Activated CD4-positive, alpha-beta T cell treated with anti-CD3 and anti-CD28 coated beads for 48 hours (primary cell): ENCODE results near the gene FFAR3.

Source experiments
- DNase-seq: peaks from one replicate; pipeline ENCODE4 v3.0.0-alpha.2; 2020

Gene FFAR3

DNA sequence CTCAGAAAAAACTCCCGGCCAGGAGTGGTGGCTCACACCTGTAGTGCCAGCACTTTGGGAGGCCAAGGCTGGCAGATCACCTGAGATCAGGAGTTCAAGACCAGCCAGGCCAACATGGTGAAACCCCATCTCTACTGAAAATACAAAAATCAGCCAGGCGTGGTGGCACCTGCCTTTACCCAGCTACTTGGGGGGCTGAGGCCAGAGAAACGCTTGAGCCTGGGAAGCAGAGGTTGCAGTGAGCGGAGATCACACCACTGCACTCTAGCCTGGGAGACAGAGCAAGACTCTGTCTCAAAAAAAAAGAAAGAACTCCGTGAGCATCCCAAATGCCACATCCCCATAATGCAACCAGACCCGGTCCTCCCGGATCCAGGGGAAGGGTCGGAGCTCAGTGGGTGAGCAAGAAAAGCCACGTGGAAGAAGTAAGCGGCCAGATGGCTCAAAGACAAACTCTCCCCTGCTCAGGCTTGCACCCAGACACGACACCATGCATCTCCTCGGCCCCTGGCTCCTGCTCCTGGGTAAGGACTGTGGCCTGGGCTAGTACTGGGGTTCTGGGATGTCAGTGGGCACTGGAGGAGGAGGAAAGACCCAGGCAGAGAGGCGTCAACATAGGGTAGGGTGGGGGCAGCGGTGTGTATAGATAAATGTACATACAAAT is 26.6 kb upstream of the FFAR3 start:
- no peak for DNase-seq

DNA sequence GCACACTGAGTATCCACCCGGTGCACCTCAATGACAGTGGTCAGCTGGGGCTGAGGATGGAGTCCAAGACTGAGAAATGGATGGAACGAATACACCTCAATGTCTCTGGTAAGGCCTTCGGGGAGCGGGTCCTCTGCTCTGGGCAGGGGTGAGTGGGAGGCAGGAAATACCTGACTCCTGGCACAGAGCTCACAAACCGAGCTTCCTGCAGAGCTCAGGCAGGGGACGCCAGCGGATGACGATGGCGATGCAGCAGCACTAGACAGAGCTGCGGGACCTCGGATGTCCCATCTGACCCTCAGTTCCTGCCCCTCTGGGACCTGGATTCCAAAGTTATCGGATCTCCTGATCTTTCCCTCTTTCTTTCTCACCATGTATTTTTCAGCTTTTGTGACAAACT is 25.4 kb upstream of the FFAR3 start:
- DNase-seq = peak; percentile 60

DNA sequence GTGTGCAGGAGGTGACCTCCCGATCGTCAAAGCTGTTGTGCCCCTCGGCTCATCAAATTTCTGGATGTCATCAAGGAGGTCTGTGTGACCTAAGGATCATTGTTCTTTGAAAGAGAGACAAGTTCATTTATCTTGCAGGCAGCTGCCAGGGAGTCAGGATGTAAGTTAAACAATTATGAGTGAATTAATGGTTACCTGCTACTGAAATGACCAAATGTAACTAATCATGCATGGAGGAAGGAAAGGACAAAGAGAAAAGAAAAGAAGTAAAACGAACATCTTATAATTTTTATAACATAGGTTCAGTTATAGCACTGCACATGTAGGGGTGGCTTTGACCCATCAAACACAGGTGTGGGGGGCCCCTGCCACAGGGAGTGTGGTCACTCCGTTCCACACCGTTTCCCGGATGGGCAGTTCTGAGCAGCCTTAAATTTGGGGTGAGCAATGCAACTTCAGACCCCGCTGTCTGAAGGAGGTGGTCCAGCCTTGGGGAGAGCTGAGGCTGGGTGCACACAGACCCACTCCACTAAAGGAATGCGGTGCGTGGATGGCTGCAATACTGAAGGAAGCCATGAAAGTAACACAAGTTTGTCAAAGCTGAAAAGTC is 24.0 kb upstream of the FFAR3 start:
- DNase-seq = no peak

DNA sequence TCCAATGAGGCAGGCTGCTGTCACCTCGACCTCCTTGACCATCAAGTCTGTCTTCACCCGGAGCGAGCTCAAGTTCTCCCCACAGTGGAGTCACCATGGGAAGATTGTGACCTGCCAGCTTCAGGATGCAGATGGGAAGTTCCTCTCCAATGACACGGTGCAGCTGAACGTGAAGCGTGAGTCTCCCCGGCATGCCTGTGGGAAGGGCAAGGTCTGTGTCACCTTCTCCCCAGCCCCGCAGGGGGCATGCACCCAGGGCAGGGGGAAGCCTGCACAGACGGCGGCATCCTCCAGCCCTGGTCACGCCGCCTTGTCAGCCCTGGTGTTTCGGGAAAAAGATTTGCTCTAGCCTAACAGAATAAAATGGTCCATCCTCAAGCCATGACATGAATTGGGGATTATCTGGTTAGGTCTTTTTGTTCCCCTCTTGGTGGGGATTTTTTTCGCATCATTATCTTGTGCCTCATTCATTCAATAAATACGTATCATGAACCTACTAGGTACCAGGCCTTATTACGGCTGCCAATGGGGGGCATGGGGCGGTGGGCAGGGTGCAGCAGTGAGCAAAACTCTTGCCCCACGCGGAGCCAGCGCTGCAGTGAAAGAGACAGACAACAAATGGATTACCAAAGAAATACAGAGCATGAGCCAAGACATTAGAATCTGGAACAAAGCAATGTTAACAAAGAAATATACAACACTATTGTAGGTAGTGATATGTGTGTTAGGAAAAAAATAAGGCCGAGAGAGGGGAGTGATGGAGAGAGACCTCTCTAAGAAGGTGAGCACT is 21.9 kb upstream of the FFAR3 start:
- DNase-seq = no peak

DNA sequence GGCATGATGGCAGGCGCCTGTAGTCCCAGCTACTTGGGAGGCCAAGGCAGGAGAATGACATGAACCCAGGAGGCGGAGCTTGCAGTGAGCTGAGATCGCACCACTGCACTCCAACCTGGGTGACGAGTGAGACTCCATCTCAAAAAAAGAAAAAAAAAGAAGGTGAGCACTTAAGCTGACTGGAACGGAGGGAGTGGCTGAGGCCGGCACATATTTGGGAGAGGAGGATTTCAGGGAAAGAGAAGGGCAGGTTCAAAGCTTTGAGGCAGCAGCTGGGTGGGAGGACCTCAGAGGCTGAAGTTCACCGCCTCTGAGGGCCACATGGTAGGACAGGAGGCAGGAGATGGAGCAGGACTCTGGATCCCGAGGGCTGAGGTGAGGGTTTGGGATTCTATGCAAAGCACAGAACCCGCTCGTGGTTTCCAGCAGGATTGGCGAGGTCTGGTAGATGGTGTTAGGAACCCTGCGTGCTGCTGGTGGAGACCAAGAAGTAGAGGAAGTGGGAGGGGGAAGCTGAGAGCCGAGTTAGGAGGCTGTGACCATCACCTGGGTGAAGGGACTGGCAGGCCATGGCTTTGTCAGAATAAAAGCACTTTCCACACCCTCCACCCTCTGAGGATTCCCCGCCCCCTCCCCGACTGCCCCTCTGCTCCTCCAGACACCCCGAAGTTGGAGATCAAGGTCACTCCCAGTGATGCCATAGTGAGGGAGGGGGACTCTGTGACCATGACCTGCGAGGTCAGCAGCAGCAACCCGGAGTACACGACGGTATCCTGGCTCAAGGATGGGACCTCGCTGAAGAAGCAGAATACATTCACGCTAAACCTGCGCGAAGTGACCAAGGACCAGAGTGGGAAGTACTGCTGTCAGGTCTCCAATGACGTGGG is 20.9 kb upstream of the FFAR3 start:
- no peak for DNase-seq

DNA sequence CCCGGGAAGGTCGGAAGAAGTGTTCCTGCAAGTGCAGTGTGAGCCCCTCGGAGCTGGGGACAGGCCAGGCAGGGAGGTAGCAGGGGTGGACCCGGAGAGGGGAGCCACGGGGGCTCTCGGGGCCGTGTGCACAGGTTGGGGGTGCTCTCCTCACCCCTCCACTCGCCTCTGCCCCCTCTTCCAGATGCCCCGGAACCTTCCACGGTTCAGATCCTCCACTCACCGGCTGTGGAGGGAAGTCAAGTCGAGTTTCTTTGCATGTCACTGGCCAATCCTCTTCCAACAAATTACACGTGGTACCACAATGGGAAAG is 20.3 kb upstream of the FFAR3 start:
- DNase-seq = no peak

DNA sequence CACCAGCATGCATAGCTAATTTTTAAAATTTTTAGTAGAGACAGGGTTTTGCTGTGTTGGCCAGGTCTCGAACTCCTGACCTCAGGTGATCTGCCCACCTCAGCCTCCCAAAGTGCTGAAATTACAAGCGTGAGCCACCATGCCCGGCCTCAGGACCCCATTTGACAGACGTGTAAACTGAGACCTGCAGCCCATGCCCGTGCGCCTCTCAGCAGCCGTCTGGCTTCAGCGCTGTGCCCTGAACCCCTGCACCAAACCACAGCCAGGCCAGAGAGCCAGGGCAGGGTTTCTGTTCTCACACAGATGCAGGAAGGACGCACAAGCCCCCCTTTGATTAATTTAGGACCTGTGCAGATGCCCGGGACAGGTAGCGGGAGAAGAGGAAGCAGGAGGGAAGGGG is 17.8 kb upstream of the FFAR3 start:
- no peak for DNase-seq

DNA sequence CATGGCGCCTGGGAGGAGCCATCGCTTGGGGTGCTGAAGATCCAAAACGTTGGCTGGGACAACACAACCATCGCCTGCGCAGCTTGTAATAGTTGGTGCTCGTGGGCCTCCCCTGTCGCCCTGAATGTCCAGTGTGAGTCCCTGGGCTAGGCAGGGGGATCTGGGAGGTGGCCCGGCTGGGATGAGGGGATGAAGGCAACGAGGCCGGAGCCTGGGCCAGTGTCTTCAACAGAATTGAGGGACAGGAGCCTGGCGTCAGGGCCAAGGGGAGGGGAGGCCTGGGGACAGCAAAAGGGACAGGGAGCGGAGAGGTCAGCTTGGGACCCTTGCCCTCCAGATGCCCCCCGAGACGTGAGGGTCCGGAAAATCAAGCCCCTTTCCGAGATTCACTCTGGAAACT is 17.3 kb upstream of the FFAR3 start:
- DNase-seq = no peak

DNA sequence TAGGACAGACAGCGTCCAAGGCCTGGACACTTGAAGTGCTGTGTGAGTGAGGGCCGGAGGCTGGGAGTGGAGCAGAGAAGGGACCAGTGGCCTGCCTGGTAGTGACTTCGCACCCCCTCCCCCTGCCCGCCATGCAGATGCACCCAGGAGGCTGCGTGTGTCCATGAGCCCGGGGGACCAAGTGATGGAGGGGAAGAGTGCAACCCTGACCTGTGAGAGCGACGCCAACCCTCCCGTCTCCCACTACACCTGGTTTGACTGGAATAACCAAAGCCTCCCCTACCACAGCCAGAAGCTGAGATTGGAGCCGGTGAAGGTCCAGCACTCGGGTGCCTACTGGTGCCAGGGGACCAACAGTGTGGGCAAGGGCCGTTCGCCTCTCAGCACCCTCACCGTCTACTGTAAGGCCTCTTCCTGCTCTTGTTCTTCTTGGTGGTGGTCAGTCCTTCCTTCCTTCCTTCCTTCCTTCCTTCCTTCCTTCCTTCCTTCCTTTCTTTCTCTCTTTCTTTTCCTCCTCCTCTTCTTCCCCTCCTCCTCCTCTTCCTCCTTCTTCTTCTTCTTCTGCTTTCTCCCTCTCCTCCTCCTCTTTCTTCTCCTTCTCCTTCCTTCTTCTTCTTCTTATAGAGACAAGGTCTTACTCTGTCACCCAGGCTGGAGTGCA is 16.6 kb upstream of the FFAR3 start:
- no peak for DNase-seq

DNA sequence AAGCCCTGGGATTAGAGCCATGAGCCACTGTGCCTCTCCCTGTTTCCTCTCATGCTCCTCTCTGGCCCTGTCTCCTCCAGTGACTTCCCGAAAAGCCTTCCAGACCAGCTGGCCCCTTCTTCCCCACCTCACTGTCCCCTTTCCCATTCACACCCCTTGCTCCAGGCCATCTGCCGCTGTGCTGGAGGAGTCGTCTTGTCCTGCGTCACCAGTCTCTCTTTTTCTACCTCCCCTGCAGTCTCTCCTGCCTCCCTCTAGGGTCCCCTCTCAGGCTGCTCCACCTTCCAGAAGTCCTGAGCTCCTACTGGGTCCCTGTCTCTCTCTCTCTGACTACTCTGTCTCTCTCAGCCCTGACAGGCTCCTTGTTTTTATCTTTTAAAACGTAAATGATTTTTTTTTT is 15.8 kb upstream of the FFAR3 start:
- no peak for DNase-seq

DNA sequence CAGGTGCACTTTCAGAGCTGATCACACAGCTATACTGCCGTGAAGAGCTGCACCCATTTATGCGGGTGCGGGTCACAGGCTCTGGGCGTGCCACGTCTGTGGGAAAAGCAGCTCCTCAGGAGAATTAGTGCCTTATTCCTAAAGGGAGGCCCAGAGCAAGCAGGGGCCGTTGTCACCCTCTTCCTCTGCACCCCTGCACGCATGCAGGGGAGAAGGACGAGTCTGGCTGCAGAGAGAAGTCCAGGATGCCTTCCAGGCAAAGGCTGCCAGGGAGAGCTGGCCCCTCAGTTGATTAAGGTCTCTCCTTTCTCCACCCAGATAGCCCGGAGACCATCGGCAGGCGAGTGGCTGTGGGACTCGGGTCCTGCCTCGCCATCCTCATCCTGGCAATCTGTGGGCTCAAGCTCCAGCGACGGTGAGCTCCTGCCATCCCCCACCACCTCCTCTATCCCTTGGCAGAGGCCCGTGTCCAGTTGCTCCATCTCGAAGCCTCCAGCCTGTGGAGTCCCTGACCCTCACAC is 13.7 kb upstream of the FFAR3 start:
- DNase-seq = no peak

DNA sequence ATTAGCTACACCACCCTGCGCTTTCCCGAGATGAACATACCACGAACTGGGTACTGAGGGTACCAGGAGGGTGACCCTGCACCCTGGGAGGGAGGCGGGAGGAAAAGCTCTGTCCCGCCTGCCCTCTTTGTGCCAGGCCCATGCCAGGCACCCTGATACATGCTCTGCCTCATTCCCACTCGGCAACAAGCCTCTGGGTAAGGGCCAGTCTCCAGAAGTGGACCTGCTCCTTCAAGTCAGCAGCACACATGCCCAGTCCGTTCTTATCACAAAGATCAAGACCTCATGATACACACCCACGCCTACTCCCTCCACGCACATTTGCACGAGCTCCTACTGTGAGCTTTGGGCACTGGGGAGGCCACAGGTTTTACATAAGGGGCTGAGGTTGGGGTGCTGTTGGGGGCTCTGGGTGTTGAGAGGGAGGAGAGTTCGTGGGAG is 12.6 kb upstream of the FFAR3 start:
- no peak for DNase-seq

DNA sequence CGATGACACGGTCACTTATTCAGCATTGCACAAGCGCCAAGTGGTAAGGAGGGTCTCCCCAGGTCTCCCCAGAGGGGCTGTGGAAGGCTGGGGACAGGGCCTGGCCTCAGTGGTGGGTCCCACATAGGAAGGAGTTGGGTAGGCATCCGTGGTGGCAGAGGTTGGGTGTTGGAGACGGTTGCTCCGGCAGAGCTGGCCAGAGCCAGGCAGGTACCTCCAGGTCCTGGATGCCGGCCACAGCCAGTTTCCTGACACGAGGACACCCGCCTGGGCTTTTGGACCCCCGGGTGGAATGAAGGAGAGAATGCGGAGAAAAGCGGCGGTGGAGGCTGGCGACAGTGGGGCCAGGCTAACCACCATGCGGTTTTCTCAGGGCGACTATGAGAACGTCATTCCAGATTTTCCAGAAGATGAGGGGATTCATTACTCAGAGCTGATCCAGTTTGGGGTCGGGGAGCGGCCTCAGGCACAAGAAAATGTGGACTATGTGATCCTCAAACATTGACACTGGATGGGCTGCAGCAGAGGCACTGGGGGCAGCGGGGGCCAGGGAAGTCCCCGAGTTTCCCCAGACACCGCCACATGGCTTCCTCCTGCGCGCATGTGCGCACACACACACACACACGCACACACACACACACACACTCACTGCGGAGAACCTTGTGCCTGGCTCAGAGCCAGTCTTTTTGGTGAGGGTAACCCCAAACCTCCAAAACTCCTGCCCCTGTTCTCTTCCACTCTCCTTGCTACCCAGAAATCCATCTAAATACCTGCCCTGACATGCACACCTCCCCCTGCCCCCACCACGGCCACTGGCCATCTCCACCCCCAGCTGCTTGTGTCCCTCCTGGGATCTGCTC is 11.8 kb upstream of the FFAR3 start:
- DNase-seq = peak; percentile 82

DNA sequence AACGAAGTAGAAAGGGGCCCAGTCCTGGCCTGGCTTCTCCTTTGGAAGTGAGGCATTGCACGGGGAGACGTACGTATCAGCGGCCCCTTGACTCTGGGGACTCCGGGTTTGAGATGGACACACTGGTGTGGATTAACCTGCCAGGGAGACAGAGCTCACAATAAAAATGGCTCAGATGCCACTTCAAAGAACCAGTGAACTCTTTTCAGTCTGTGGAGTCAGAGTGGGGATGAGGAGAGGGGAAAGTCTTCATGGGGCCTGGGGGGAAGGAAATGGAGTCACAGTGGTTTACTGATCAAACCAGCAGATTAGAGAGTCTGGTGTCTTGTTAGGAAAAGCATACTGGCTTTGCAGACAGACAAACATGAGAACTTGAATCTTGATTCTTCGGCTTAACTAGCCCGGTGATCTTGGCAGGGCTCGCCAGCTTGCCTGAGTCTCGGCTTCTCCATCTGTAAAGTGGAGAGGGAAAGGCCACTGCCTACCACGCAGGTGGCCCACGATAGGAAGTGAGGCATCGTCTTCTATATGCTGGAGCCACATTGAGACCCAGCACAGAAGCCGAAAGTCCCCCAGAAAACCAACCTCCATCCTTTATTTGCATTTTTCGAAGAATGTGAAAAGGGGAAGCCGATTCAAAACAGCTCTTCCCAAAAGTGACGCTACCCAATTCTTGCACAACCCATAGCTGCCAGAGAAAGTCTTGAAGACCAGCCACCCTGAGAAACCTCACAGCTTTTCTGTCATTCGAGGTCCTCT is 10.9 kb upstream of the FFAR3 start, which contains the start of gene FFAR1:
TSS of gene FFAR1 (plus strand) at position 732 of the 759 bp plus-strand sequence. CDS start 3,650 bp downstream, outside the sequence.
- DNase-seq = peak; percentile 74

DNA sequence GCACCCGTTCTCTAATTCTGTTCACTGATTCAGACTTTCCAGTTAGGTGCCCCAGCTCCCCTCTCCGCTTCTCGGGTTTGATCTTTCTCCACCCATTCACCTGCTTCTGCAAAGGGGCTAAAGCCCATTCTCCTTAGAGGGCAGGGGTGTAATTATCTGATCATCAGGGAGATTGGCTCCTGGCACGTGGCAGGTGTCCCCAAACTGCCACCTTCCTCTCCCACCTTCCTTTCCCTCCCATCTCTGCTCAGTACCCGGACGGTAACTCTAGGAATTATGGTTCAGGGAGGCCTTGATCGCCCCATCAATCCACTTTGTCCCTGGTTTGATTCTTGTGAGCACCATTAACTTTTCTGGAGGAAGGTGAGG is 10.3 kb upstream of the FFAR3 start:
- no peak for DNase-seq

DNA sequence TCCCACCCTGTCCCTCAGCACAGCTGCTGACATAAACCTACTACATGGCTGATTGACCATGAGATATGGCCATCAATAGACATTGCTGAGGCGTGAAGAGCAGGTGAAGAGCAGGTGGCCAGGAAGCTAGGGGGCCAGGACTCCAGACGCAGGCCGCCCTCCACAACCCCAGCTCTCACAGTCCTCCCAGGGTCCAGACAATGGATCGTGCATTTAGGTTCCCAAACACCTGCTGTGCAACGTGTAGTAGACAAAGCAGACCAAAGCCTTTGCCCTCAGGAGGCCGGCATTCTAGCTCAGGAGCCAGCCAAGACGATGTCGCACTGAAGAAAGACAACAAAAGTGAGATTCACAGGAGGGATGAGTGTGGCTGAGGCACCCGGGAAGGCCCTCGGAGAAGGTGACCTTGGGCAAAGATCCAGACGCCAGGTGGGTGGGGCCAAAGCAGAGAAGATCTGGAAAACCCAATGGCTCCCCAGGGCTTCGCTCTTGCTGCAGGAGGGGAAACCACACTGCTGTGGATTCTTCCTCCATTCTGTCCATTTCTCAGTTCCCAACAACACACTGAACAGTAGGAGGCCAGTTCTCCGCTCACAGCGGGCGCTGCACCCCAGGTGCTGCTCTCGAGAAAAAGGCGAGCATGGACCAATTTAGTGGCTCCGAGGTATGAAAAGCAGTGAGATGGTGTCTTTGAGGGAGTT is 9.2 kb upstream of the FFAR3 start:
- no peak for DNase-seq

DNA sequence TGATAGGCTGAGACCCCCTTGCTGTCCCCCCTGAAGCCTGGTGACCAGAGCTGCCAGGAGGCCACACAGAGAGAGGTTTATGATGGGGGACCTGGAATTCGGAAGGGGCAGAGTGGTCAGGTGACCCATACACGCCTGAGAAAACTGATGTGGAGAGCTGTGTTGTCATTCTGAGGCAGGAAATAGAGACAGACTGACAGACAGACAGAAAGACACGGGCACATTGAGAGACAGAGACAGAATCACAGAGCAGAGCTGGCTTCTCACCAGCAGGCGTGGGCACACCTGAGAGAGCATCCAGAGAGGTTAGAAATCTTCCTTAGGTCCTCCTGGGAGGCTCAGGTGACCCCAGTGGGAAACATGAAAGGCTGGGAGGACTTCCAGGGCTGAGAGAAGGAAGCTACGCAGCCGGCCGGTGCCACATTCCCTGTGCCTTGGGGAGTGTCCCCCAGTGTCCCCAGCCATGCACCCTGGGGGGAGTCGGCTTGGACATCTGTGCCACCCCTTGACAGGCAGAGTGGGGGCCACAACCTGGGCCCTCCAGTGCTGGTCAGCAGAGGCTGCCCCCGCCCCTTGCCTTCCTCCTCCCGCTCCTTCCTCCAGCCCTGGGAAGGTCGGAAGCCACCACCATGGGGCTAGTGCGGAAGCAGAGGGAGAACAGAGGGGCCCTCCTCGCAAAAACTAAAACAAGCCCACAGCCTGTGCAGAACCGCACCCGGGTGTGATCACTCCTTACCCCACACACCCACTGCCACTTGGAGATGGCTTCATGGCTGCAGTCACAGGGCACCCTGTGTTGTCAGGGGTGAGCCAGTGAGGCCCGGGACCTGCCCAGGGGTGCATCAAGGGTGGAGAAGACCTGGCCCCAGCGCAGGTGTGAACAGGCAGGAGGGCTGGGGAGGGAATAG is 8.4 kb upstream of the FFAR3 start:
- DNase-seq = no peak

DNA sequence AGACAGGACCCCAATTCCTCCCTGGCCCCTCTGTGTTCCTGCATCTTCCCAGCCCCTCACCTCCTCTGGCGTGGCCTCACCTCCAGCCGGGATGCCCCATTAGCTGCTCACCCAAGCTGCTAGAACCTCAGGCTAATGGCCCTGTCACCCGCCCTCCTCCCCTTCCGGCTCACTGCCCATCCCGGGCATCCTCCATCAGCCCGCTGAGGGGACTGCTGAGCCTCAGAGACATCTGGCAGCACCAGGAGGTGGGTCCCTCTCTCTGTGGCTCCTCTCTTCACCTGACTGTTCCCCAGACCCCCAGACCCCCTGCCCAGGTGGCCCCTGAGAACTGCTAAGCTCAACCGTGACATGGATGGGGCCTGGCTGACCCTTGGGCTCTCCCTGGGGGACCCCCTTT is 7.7 kb upstream of the FFAR3 start:
- DNase-seq = no peak
